CD4-positive, alpha-beta T cell treated with Interleukin-6 at 100 ng/mL for 8 hours (primary cell): Measurements from ENCODE around the gene VCAM1.
"Not testable (repeated sequence)": the region's sequence is repeated elsewhere in the genome, so short reads cannot be mapped to it uniquely, and the experiment has no call there.

Source experiments
- DNase-seq: peaks from one replicate; pipeline ENCODE4 v3.0.0-alpha.2; 2020; ENCODE audit warnings: mixed read lengths, low spot score

The VCAM1 gene

DNA sequence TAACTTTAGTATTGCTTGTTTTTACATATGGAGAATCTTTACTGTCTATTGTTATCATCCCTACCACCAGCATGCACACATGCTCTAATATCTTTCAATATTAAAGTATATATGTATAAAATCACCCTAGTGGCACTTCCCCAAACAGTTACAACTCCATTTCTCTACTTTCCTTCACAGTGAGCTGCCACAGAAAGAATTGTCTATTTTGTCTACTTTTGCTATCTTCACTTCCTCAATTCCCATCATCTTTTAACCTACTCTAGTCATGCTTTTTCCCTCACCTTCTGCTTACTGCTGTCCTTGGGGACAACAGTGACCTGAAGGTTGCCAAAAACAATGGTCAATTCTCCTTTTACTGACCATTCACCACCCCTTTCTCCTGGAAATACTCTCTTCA is 59.2 kb downstream of the VCAM1 start:
- DNase-seq = no peak

DNA sequence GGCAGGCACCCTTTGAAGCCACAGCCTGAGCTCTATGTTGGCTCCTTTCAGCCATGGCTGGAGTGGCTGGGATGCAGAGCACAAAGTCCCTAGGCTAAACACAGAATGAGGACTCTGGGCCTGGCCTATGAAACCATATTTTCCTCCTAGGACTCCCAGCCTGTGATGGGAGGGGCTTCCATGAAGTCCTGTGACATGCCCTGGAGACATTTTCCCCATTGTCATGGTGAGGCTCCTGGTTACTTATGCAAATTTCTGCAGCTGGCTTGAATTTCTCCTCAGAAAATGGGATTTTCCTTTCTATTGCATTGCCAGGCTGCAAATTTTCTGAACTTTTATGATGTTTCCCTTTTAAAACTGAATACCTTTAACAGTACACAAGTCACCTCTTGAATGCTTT is 61.3 kb downstream of the VCAM1 start:
- no peak for DNase-seq

DNA sequence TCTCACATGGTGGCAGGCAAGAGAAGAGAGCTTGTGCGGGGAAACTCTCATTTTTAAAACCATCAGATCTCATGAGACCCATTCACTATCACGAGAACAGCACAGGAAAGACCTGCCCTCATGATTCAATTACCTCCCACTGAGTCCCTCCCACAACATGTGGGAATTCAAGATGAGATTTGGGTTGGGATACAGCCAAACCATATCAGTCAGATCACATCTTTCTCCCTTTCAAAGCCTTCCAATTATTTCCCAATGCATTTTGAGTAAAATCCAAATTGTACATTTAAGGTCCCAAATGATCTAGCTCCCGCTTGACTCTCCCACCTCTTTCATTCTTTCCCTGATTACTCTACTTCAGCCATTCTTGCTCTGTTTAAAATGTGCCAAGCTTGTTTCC is 62.2 kb downstream of the VCAM1 start:
- DNase-seq = not testable (repeated sequence)

DNA sequence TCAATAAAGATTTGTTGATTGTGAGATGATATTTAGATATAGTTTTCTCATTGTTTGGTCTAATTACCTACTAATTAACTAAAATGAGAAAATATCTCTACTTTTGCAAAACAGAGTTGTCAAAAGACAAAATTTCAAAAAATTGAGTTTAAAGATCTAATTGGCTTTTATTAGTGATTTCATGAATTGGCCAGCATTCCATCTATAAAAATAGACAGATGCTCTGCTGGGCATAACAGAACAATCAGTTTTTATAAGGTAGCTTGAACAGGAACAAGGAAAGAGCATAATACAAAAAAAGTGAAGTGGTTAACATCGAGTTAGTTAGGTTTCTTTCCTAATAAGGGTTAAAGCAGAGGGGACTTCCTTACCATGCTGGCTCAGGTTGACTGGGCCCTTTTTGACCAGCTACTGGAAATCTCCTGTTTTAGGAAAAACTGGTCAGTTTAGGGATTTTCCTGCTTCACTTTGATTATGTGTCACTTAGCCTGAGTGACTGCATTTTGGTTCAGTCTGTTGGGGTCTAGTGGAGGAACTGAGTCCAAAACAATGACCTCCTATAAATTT is 63.0 kb downstream of the VCAM1 start:
- no peak for DNase-seq

DNA sequence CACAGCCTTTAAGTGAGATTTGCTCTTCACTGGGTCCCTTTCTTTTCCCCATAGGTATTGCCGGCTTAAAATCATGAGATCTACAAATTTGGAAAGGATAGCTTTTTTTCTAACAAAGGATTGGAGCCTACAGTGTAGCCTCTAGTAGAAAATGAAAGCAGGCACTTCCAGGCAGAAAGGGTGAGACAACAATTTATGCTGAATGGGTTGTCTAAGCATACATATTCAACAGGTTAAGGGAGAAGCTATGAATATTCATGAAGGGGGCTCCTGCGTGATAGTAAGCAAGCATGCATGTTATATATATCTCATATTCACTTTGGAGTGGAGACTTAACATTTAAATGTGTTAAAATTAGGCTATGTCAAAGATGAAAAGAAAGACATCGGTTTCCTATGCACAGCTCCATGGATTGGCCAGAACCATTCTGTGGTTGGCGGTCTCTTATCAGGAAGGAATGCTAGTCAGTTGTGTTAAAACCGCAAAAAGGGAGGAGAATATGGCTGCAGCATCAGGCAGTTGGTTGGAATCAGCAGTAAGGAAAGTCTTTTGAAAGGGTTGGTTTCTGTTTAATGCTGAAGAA is 66.0 kb downstream of the VCAM1 start:
- no peak for DNase-seq

DNA sequence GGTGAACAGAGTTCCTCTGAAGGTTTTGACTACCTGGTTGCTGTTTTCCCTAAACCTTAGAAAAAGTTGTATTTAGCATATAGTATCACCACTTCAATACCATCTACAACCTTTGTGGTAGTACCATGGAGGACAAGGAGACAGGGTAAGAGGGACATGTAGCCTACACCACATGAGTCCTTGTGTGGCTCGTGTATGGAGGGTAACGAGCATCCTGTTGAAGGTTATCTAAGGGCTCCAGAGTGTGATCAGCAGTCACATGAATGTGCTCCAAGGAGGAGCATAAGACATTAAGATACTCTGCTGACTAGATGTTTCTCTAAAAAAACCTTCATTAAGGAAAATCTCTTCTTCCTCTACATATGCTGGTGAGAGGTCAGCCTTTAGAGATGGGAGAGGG is 67.3 kb downstream of the VCAM1 start:
- no peak for DNase-seq
